ENCODE measurements around the gene EVL. TPM values are rescaled to one million over a fixed set of nuclear protein-coding genes. Genes with fewer than 3 reads are reported as not detected.
A peak's percentile ranks its signal among the peaks of the same experiment; 100 is the strongest.

Gene EVL
- total RNA-seq, 1 donor from 2014 or later = 159 TPM

DNA sequence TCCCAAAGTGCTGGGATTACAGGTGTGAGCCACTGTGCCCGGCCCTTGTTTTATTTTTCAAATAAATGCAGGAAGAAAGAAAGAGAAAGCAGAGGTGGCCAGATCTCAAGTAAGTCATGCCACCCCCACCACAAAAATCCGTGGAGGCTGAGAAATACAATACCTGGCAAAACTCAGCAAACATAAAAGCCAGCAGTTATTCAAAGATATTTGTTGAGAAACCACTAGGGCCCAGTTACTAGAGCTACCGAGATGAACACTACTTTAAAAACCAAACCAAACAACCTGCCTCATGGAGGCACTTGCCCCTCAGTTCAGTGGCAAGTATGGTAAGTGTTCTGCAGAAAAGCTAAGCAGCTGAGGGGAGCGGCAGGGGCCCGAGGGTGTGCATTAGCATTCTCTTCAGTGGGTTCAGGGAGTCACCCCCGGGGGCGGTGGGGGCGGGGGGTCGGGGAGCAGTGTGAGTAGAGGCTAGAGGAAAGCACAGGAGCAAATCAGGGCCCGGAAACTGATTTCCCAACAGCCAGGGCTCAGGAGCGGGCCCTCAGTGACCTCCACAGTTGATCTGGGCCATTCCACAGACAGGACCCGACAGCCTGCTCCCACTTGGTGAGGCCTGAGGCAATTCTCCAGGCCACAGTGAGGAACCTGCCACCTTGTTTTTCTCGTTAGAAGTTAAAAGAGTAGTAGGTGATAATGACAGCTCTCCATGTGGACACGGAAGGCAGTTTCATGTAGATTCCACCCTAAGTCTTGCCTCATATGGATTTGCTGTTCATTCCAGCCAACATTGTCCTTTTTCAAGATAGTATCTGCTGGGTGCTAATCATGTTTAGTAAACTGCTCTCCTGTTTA, 8.6 kb downstream of the EVL start:
- Mint-ChIP-seq H3K4me1 (ENCODE audit: unreplicated experiment) (peaks cover 53% of the 10 kb centered on the region), H3K36me3 (peaks cover 11% of the 10 kb centered on the region), H3K27ac (peak overlapping the region; percentile 63), H3K4me3 (no peak overlapping the region), H3K27me3 (no peaks in the 10 kb centered on the region), H3K9me3 (peaks cover 6% of the 10 kb centered on the region)
- TF ChIP-seq, protein P1, sequence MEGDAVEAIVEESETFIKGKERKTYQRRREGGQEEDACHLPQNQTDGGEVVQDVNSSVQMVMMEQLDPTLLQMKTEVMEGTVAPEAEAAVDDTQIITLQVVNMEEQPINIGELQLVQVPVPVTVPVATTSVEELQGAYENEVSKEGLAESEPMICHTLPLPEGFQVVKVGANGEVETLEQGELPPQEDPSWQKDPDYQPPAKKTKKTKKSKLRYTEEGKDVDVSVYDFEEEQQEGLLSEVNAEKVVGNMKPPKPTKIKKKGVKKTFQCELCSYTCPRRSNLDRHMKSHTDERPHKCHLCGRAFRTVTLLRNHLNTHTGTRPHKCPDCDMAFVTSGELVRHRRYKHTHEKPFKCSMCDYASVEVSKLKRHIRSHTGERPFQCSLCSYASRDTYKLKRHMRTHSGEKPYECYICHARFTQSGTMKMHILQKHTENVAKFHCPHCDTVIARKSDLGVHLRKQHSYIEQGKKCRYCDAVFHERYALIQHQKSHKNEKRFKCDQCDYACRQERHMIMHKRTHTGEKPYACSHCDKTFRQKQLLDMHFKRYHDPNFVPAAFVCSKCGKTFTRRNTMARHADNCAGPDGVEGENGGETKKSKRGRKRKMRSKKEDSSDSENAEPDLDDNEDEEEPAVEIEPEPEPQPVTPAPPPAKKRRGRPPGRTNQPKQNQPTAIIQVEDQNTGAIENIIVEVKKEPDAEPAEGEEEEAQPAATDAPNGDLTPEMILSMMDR (conservative IDR thresholded peaks at IDR 0.05) = no peak
- DNase-seq (ENCODE audit: extremely low spot score, unreplicated experiment) = no peak

DNA sequence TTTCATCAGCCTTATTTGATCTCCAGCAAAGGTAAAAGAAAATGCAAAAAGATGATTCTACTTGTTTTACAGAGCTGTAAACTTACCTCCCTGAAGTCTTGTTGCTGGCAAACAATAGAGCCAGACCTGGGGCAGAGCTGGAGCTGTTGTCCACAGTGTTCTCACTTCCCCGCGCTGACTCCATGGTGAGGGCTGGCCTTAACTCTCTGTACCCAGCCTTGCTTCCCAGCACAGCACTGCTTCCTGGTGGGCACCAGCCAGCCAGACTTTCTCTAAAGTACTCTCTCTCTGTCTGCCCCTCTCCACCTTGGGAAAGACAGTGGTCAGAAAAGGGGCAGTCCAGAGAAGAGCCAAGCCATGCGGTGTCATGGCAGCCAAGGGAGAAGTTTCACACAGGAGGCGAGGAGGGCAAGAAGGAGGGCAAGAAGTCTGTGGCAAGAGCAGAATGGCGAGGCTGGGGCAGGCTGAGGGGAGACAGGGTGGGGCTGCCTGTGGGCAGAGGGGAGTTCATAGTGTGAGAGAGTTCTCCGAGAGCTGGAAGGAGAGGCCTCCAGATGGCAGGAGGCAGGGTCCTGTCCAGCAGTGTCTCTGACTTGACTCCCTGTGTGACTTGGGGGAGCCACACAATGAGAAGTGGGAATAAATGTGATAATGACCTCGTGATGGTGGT, 9.3 kb downstream of the EVL start:
- Mint-ChIP-seq H3K4me3 (no peak overlapping the region), H3K9me3 (peaks cover 6% of the 10 kb centered on the region), H3K4me1 (ENCODE audit: unreplicated experiment) (peaks cover 53% of the 10 kb centered on the region), H3K27ac (peak overlapping the region; percentile 50), H3K27me3 (no peaks in the 10 kb centered on the region), H3K36me3 (peaks cover 9% of the 10 kb centered on the region)
- no peak for DNase-seq (ENCODE audit: extremely low spot score, unreplicated experiment)
- TF ChIP-seq, protein P1 (conservative IDR thresholded peaks at IDR 0.05) = no peak

GRCh38 chr14:100075681-100076080, 10.5 kb downstream of the EVL start:
- Mint-ChIP-seq H3K9me3 (peaks cover 6% of the 10 kb centered on the region), H3K36me3 (peaks cover 9% of the 10 kb centered on the region), H3K27ac (no peak overlapping the region), H3K4me1 (ENCODE audit: unreplicated experiment) (peaks cover 47% of the 10 kb centered on the region), H3K27me3 (no peaks in the 10 kb centered on the region), H3K4me3 (no peak overlapping the region)
- TF ChIP-seq, protein P1 (conservative IDR thresholded peaks at IDR 0.05) = no peak
- DNase-seq (ENCODE audit: extremely low spot score, unreplicated experiment) = no peak

- DNase-seq (ENCODE audit: extremely low spot score, unreplicated experiment) = no peak
- H3K4me3 Mint-ChIP-seq = no peak overlapping the region
- no peak overlapping the region for H3K27ac Mint-ChIP-seq
- TF ChIP-seq, protein P1 (conservative IDR thresholded peaks at IDR 0.05) = peak; percentile 51
- peaks cover 9% of the 10 kb centered on the region for H3K36me3 Mint-ChIP-seq
- H3K27me3 Mint-ChIP-seq = no peaks in the 10 kb centered on the region
- peaks cover 6% of the 10 kb centered on the region for H3K9me3 Mint-ChIP-seq
- peaks cover 47% of the 10 kb centered on the region for H3K4me1 Mint-ChIP-seq (ENCODE audit: unreplicated experiment)
Observed at GRCh38 chr14:100076133-100076532, 10.9 kb downstream of the EVL start.

DNA sequence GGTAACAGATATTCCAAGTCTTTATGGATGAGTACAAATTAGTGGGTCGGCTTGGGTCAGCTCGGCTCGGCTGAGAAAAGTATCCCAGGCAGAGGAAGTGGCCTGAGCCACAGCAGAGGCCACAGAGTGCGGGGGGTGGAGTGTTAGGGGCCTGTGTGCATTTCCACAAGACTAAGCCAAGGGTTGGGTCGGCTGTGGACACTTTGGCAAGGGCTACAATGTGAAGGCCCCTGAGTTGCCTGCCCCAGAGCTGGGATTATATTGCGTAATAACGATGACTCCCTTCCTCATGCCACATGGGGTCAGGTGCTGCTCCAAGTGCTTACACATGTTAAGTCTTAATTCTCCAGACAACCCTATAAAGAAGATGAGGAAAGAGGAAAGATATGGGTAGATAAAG, 11.4 kb downstream of the EVL start:
- TF ChIP-seq, protein P1 (conservative IDR thresholded peaks at IDR 0.05) = no peak
- Mint-ChIP-seq H3K4me1 (ENCODE audit: unreplicated experiment) (peaks cover 47% of the 10 kb centered on the region), H3K36me3 (peaks cover 9% of the 10 kb centered on the region), H3K4me3 (no peak overlapping the region), H3K9me3 (peaks cover 6% of the 10 kb centered on the region), H3K27ac (no peak overlapping the region), H3K27me3 (no peaks in the 10 kb centered on the region)
- no peak for DNase-seq (ENCODE audit: extremely low spot score, unreplicated experiment)

Measured in type B pancreatic cell (in vitro differentiated cells).